OCI-LY7 (cell line): ENCODE data around the gene CSNK1G2.

Experiments used
- EZH2phosphoT487 ChIP-seq: fragments of 200-600 bp; sonication (generic); IDR thresholded peaks from 2 replicates; pipeline ENCODE4 v1.6.1; 2018; ENCODE audit warnings: low read depth, borderline replicate concordance, mild to moderate bottlenecking, mixed run types, antibody characterized with exemption, low read length, moderate library complexity, mixed read lengths
- TF ChIP-seq, protein P1 (sequence below): fragments of 200-600 bp; sonication (generic); conservative IDR thresholded peaks from 2 replicates; pipeline ENCODE4 v1.5.1; 2014; ENCODE audit warnings: mild to moderate bottlenecking, antibody characterized with exemption, low read length, moderate library complexity, mixed read lengths

DNA sequence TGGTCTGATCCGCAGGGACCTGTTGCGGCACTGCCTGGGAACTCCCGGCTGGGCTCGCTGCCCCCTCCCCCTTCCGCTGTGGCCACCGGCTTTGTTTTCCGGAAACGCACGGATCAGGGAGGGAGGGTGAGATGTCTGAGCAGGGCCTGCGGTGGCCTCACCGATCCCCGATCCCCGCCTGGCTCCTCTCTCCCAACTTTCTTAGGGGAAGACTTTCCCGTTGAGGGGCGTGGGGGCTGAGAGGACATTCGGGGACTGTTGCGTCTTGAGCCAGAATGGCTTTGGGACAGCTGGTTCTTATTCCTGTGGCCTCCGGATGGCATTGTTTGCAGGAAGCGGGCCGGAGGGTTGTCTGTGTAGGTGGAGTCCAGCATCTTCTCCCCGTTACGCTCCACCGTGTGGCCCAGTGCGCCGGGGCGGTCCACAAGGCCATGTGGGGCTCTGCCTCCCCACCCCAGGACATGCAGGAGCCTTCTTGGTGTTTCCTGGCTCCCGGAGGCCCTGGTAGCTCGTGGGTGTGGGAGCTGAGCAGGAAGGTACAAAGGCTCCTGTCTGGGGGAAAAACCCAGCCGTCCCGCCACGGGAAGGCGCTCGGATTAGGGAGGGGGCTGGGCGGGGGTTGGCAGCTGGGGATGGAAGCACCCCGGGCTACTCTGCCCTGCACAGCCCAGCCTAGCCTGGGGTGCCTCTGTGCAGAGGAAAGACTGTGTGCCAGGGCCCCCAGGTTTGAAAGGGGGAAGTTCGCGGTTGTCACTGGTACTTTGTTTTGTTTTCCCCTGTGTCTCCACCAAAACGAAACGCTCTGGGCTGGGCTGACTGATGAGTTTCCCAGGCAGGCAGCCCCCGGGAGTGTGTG lies 1.3 kb downstream of the CSNK1G2 start:
- TF ChIP-seq, protein P1, sequence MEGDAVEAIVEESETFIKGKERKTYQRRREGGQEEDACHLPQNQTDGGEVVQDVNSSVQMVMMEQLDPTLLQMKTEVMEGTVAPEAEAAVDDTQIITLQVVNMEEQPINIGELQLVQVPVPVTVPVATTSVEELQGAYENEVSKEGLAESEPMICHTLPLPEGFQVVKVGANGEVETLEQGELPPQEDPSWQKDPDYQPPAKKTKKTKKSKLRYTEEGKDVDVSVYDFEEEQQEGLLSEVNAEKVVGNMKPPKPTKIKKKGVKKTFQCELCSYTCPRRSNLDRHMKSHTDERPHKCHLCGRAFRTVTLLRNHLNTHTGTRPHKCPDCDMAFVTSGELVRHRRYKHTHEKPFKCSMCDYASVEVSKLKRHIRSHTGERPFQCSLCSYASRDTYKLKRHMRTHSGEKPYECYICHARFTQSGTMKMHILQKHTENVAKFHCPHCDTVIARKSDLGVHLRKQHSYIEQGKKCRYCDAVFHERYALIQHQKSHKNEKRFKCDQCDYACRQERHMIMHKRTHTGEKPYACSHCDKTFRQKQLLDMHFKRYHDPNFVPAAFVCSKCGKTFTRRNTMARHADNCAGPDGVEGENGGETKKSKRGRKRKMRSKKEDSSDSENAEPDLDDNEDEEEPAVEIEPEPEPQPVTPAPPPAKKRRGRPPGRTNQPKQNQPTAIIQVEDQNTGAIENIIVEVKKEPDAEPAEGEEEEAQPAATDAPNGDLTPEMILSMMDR, result 0 out of 2 replicates have a peak, but pooled peaks have one; percentile 24
- TF ChIP-seq EZH2phosphoT487, result no peak
